HFFc6 (cell line): Measurements from ENCODE around the gene LAMTOR5. TPM values are rescaled to one million over a fixed set of nuclear protein-coding genes. Genes with fewer than 3 reads are reported as not detected.

ENCODE experiments used
- DNase-seq: peaks from one replicate; pipeline ENCODE4 v3.0.0-alpha.2; 2018
- H3K27ac Mint-ChIP-seq: 2 replicates; pipeline ENCODE4 v1.8.0; 2020; ENCODE audit warnings: mild to moderate bottlenecking, mixed read lengths
- H3K27me3 Mint-ChIP-seq: 2 replicates; pipeline ENCODE4 v1.8.0; 2021; ENCODE audit warnings: mild to moderate bottlenecking, moderate library complexity, mixed read lengths; ENCODE audit not compliant: insufficient read depth
- H3K36me3 Mint-ChIP-seq: 2 replicates; pipeline ENCODE4 v1.8.0; 2021; ENCODE audit warnings: low read depth, mixed read lengths
- H3K4me1 Mint-ChIP-seq: 2 replicates; pipeline ENCODE4 v1.8.0; 2020; ENCODE audit warnings: low read depth, mixed read lengths
- H3K4me3 Mint-ChIP-seq: 2 replicates; pipeline ENCODE4 v1.8.0; 2020; ENCODE audit warnings: mild to moderate bottlenecking, moderate library complexity, mixed read lengths
- H3K9me3 Mint-ChIP-seq: 2 replicates; pipeline ENCODE4 v1.8.0; 2020; ENCODE audit warnings: mild to moderate bottlenecking, mixed read lengths
- total RNA-seq, 6 experiments: library from RNA; stranded (reverse); fragmentation: NEBNext Ultra II Directional; extraction: Animal tissue kit (Norgen Biotek cat#: 25700); gene quantifications; 2 replicates in 1 of 6; 3 replicates in 5 of 6; pipeline ENCODE4 v1.2.3, GENCODE V29; 2021
- TF ChIP-seq, protein P1 (sequence below): fragments of 200-600 bp; sonication (generic); IDR thresholded peaks from 2 replicates; pipeline ENCODE4 v1.5.0; 2021; ENCODE audit warnings: antibody characterized with exemption, mild to moderate bottlenecking

The LAMTOR5 gene
- total RNA-seq, 6 experiments from 2014 or later, result 166 to 181 (median 172) TPM

DNA sequence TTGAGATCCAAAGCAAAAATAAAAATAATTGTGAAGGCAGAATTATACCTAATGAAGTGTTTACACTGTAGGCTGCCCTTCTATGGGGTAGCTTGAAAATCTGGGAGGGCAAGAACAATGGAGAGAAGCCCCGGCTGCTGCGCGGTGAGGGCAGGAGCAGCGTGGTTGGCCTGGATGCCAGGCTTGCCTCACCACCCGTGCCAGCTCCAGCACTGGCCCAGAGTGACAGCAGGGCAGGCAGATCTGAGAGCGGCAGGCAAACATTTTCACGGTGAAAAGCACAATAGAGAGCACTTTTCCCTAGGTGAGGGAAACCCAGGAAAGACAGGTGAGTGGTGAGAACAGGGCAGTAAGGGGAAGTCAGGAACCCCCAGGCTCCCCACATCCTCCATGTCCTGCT, 44.8 kb upstream of the LAMTOR5 start:
- DNase-seq, result no peak
- Mint-ChIP-seq H3K4me3 (no peak overlapping the region), H3K27me3 (peaks cover 55% of the 10 kb centered on the region), H3K36me3 (no peaks in the 10 kb centered on the region), H3K4me1 (no peaks in the 10 kb centered on the region), H3K9me3 (no peaks in the 10 kb centered on the region), H3K27ac (no peak overlapping the region)
- TF ChIP-seq, protein P1, sequence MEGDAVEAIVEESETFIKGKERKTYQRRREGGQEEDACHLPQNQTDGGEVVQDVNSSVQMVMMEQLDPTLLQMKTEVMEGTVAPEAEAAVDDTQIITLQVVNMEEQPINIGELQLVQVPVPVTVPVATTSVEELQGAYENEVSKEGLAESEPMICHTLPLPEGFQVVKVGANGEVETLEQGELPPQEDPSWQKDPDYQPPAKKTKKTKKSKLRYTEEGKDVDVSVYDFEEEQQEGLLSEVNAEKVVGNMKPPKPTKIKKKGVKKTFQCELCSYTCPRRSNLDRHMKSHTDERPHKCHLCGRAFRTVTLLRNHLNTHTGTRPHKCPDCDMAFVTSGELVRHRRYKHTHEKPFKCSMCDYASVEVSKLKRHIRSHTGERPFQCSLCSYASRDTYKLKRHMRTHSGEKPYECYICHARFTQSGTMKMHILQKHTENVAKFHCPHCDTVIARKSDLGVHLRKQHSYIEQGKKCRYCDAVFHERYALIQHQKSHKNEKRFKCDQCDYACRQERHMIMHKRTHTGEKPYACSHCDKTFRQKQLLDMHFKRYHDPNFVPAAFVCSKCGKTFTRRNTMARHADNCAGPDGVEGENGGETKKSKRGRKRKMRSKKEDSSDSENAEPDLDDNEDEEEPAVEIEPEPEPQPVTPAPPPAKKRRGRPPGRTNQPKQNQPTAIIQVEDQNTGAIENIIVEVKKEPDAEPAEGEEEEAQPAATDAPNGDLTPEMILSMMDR, result no peak

DNA sequence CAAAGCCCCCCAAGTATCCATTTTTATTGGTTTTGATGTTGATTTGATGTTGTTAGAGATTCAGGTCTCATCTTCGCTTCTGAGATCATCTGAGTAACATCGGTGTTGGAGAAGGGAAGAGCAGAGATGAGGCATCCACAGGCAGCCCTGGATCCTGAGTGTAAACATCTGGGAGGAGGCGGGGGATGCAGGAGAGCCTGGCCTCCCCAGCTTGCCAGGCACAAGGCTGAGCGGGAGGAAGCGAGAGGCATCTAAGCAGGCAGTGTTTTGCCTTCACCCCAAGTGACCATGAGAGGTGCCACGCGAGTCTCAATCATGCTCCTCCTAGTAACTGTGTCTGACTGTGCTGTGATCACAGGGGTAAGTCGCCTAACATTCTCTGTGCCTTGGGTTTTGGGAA, 43.4 kb upstream of the LAMTOR5 start, which contains the start of gene PROK1:
Gene PROK1 (plus strand): TSS at position 221 of the 400 bp plus-strand sequence. CDS start 68 bp downstream, at position 289.
- no peak within 1 kb of the TSS for H3K27ac Mint-ChIP-seq
- no peak for DNase-seq
- TF ChIP-seq, protein P1, result no peak
- H3K4me3 Mint-ChIP-seq, result no peak within 1 kb of the TSS
- no peaks in the 10 kb centered on the region for H3K9me3 Mint-ChIP-seq
- no peaks in the 10 kb centered on the region for H3K4me1 Mint-ChIP-seq
- peaks cover 59% of the 10 kb centered on the region for H3K27me3 Mint-ChIP-seq
- no peaks in the 10 kb centered on the region for H3K36me3 Mint-ChIP-seq

DNA sequence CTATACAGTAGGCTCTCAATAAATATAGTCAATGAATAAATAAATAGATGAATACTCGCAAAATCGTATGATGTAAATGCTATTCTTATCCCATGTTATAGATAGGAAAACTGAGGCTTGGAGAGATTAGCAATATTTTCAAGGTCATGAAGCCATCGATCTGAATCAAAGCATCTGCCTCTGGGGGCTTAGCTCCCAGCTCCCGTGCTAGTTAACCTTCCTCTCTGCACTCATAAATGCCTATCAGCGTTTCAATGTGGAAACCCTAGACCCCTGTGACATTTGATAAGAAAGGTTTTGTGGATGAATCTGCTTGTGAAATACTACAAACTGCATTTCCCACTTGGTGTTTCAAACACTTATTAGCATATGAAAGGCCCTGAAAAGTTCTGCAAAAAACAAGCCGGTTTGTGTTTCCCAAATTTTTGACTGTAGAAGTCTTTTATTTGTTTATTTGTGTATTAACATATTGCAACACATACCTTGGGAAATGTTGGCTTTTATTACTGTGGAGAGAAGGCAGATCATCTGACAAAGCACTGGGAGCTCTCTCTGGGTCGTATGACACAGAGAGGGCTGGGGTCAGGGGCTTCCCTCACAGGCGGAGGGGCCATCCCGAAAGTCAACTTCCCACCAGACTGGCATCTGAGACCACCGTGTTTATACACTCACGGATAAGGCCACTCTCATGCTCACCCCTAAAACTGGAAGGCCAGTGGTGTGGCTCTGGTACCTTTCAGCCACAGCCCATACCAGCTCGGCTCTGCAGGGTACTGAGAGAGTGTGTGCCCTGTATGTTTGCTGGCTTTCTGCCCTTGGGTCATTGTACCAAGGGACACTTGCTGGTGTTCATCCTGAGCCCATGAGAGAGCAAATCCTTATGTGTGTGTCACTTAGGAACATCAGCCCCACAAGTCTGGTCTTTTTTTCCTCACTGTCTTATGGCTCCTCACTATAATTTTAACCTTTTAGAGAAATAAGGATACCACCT, 42.5 kb upstream of the LAMTOR5 start:
- Mint-ChIP-seq H3K4me3 (no peak overlapping the region), H3K36me3 (no peaks in the 10 kb centered on the region), H3K4me1 (no peaks in the 10 kb centered on the region), H3K27me3 (peaks cover 66% of the 10 kb centered on the region), H3K27ac (no peak overlapping the region), H3K9me3 (no peaks in the 10 kb centered on the region)
- DNase-seq, result no peak
- TF ChIP-seq, protein P1, result no peak

DNA sequence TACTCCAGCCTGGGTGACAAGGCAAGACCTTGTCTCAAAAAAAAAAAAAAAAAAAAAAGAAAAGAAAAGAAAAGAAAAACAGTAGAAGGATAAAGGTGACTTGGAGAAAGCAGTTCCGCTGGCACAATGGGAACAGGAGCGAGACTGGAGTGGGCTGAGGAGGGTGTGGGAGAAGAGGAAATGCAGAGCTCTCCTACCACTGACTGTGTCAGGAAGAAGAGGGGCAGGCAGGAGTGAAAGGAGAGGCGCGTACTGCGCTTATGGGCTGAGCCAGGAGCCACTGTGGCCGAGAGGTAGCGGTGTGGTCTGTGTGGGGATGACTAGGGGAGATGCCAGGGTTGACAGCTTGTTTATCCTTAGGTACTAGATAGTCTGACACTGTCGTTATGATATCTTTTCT, 37.1 kb upstream of the LAMTOR5 start:
- H3K36me3 Mint-ChIP-seq, result no peaks in the 10 kb centered on the region
- peaks cover 46% of the 10 kb centered on the region for H3K27me3 Mint-ChIP-seq
- H3K4me3 Mint-ChIP-seq, result no peak overlapping the region
- H3K9me3 Mint-ChIP-seq, result no peaks in the 10 kb centered on the region
- no peak for DNase-seq
- no peak overlapping the region for H3K27ac Mint-ChIP-seq
- TF ChIP-seq, protein P1, result no peak
- peaks cover 7% of the 10 kb centered on the region for H3K4me1 Mint-ChIP-seq

DNA sequence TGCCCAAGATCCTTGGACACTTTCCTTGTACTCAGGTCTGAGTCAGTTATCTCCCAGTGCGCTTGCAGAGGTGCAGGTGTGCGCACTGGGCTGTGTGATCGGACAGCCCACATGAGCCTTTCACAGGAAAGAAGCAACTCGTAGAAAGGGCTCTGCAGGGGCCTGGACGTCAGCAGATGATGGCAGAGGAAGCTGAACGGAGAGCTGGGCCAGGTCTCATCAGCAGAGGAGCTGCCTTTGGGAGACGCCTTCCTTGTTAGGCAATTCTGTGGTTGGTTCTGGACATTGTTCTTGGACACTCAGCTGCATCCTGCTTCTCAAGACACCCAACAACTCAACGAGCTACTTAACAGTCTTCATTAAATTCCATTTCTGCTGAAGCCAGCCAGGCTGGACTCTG, 36.0 kb upstream of the LAMTOR5 start:
- TF ChIP-seq, protein P1, result no peak
- Mint-ChIP-seq H3K27ac (no peak overlapping the region), H3K27me3 (peaks cover 44% of the 10 kb centered on the region), H3K4me3 (no peak overlapping the region), H3K36me3 (no peaks in the 10 kb centered on the region), H3K9me3 (no peaks in the 10 kb centered on the region), H3K4me1 (peaks cover 7% of the 10 kb centered on the region)
- DNase-seq, result no peak
